ENCODE data around the gene REM2. TPM values are rescaled to one million over a fixed set of nuclear protein-coding genes. Genes with fewer than 3 reads are reported as not detected.
A peak's percentile ranks its signal among the peaks of the same experiment; 100 is the strongest.

REM2 gene
- total RNA-seq, 1 donor from 2014 or later = 3.0 TPM

GRCh38 chr14:22870811-22871223 lies 12.2 kb upstream of the REM2 start:
- no peaks in the 10 kb centered on the region for H3K9me3 Mint-ChIP-seq
- H3K4me3 Mint-ChIP-seq = peak overlapping the region; percentile 90
- H3K27ac Mint-ChIP-seq (ENCODE audit: unreplicated experiment) = no peak overlapping the region
- no peaks in the 10 kb centered on the region for H3K36me3 Mint-ChIP-seq (ENCODE audit: low read depth)
- TF ChIP-seq CTCF (conservative IDR thresholded peaks at IDR 0.05) = no peak
- peaks cover 16% of the 10 kb centered on the region for H3K4me1 Mint-ChIP-seq
- H3K27me3 Mint-ChIP-seq (ENCODE audit: low read depth) = no peaks in the 10 kb centered on the region
- DNase-seq (ENCODE audit: low read depth, low spot score) = no peak

GRCh38 chr14:22871224-22872032 lies 11.6 kb upstream of the REM2 start, which contains the start of gene LRP10:
LRP10 (plus strand) TSS chr14:22871740; CDS start chr14:22872304, 564 bp downstream.
- H3K4me1 Mint-ChIP-seq = peaks cover 16% of the 10 kb centered on the region
- H3K27ac Mint-ChIP-seq (ENCODE audit: unreplicated experiment) = peak within 1 kb of the TSS; percentile 53
- TF ChIP-seq CTCF (conservative IDR thresholded peaks at IDR 0.05) = no peak
- H3K36me3 Mint-ChIP-seq (ENCODE audit: low read depth) = no peaks in the 10 kb centered on the region
- no peaks in the 10 kb centered on the region for H3K9me3 Mint-ChIP-seq
- no peaks in the 10 kb centered on the region for H3K27me3 Mint-ChIP-seq (ENCODE audit: low read depth)
- peak within 1 kb of the TSS; percentile 90 for H3K4me3 Mint-ChIP-seq
- peak; percentile 80 for DNase-seq (ENCODE audit: low read depth, low spot score)

GRCh38 chr14:22872033-22872832 lies 10.8 kb upstream of the REM2 start:
- Mint-ChIP-seq H3K9me3 (no peaks in the 10 kb centered on the region), H3K27ac (ENCODE audit: unreplicated experiment) (no peak overlapping the region), H3K4me1 (peaks cover 16% of the 10 kb centered on the region), H3K36me3 (ENCODE audit: low read depth) (no peaks in the 10 kb centered on the region), H3K27me3 (ENCODE audit: low read depth) (no peaks in the 10 kb centered on the region), H3K4me3 (peak overlapping the region; percentile 90)
- peak; percentile 95 for TF ChIP-seq CTCF (conservative IDR thresholded peaks at IDR 0.05)
- peak; percentile 84 for DNase-seq (ENCODE audit: low read depth, low spot score)

GRCh38 chr14:22872833-22873520 lies 10.0 kb upstream of the REM2 start:
- no peaks in the 10 kb centered on the region for H3K27me3 Mint-ChIP-seq (ENCODE audit: low read depth)
- H3K4me3 Mint-ChIP-seq = peak overlapping the region; percentile 87
- peak; percentile 2 for TF ChIP-seq CTCF (conservative IDR thresholded peaks at IDR 0.05)
- H3K4me1 Mint-ChIP-seq = peaks cover 16% of the 10 kb centered on the region
- no peaks in the 10 kb centered on the region for H3K36me3 Mint-ChIP-seq (ENCODE audit: low read depth)
- no peak overlapping the region for H3K27ac Mint-ChIP-seq (ENCODE audit: unreplicated experiment)
- DNase-seq (ENCODE audit: low read depth, low spot score) = no peak
- no peaks in the 10 kb centered on the region for H3K9me3 Mint-ChIP-seq

GRCh38 chr14:22875003-22875747 lies 7.8 kb upstream of the REM2 start:
- no peak for DNase-seq (ENCODE audit: low read depth, low spot score)
- Mint-ChIP-seq H3K27me3 (ENCODE audit: low read depth) (no peaks in the 10 kb centered on the region), H3K36me3 (ENCODE audit: low read depth) (no peaks in the 10 kb centered on the region), H3K9me3 (no peaks in the 10 kb centered on the region), H3K4me1 (peaks cover 16% of the 10 kb centered on the region), H3K27ac (ENCODE audit: unreplicated experiment) (no peak overlapping the region), H3K4me3 (no peak overlapping the region)
- no peak for TF ChIP-seq CTCF (conservative IDR thresholded peaks at IDR 0.05)

Data from neural crest cell (in vitro differentiated cells).